Measurements from ENCODE around the gene IL17RD. TPM values are rescaled to one million over a fixed set of nuclear protein-coding genes. Genes with fewer than 3 reads are reported as not detected.

The IL17RD gene
- polyA plus RNA-seq, 1 of the 3 experiments (the other 2 are of a cell fraction) = 2.4 TPM

GRCh38 chr3:57179580-57180410, 14.6 kb upstream of the IL17RD start:
- Histone ChIP-seq H3K4me2 (no peak overlapping the region), H3K9me3 (no peaks in the 10 kb centered on the region), H3K36me3 (replicated peaks in 1 of 2; ENCODE audit: control insufficient read depth in 1 of 2, insufficient read depth in 2 of 2, low read length in 1 of 2) (no peaks in the 10 kb centered on the region), H3K9me2 (no peaks in the 10 kb centered on the region), H3K4me1 (ENCODE audit: control insufficient read depth in 1 of 2, insufficient read depth in 2 of 2, low read depth in 1 of 2, low read length in 1 of 2) (peaks cover 0 to 7% of the 10 kb centered on the region in 2 experiments; a peak in 2 of 4 replicates), H3K79me2 (ENCODE audit: insufficient read depth) (no peaks in the 10 kb centered on the region), H2AFZ (ENCODE audit: low read depth) (no peak overlapping the region), H3K27me3 (ENCODE audit: insufficient read depth) (no peaks in the 10 kb centered on the region), H3K9ac (no peak overlapping the region), H3K27ac (ENCODE audit: low read depth in 2 of 2, low read length in 1 of 2) (no peak overlapping the region), H3F3A (replicated peaks; ENCODE audit: insufficient read depth) (peaks cover 5% of the 10 kb centered on the region), H4K20me1 (ENCODE audit: insufficient read depth) (no peaks in the 10 kb centered on the region), H3K4me3 (ENCODE audit: low read depth in 2 of 2, low read length in 1 of 2) (no peak overlapping the region)
- CTCF ChIA-PET = interaction anchor here (0.8 to 2.9 kb wide), 12 partner anchors 10 to 673 kb away, joined by 3 to 32 read pairs (median 4); partner anchors contain the start of gene IL17RD
- DNase-seq = peak; percentile 47
- 77% methylated on average over 4 of the region's 5 CpGs for WGBS (ENCODE audit: low lambda C conversion rate)
- TF ChIP-seq CTCF (IDR thresholded peaks at IDR 0.05) (peak; percentile 50), MEF2A (IDR thresholded peaks at IDR 0.05; ENCODE audit: borderline replicate concordance, low read depth) (no peak), RAD21 (IDR thresholded peaks at IDR 0.05; ENCODE audit: low read length) (peak; percentile 72), EP300 (IDR thresholded peaks at IDR 0.05; ENCODE audit: borderline replicate concordance in 1 of 2, low read depth in 1 of 2, low read length in 1 of 2) (no peak), SMC3 (IDR thresholded peaks at IDR 0.05; ENCODE audit: low read depth, low read length) (0 out of 2 replicates have a peak, but pooled peaks have one; percentile 24)
- POLR2A ChIA-PET = no interaction called here

- Histone ChIP-seq H3K4me1 (ENCODE audit: control insufficient read depth in 1 of 2, insufficient read depth in 2 of 2, low read depth in 1 of 2, low read length in 1 of 2) (peaks cover 0 to 4% of the 10 kb centered on the region in 2 experiments; a peak in 1 of 4 replicates), H3K4me3 (ENCODE audit: low read depth in 2 of 2, low read length in 1 of 2) (no peak overlapping the region), H3K4me2 (no peak overlapping the region), H3K9me3 (no peaks in the 10 kb centered on the region), H3K27me3 (ENCODE audit: insufficient read depth) (no peaks in the 10 kb centered on the region), H3K36me3 (replicated peaks in 1 of 2; ENCODE audit: control insufficient read depth in 1 of 2, insufficient read depth in 2 of 2, low read length in 1 of 2) (no peaks in the 10 kb centered on the region), H3K9ac (no peak overlapping the region), H3F3A (replicated peaks; ENCODE audit: insufficient read depth) (no peaks in the 10 kb centered on the region), H4K20me1 (ENCODE audit: insufficient read depth) (no peaks in the 10 kb centered on the region), H3K9me2 (no peaks in the 10 kb centered on the region), H2AFZ (ENCODE audit: low read depth) (no peak overlapping the region), H3K27ac (ENCODE audit: low read depth in 2 of 2, low read length in 1 of 2) (no peak overlapping the region), H3K79me2 (ENCODE audit: insufficient read depth) (no peaks in the 10 kb centered on the region)
- DNase-seq = no peak
- TF ChIP-seq RFX5 (IDR thresholded peaks at IDR 0.05; ENCODE audit: low read length) (no peak), JUND (IDR thresholded peaks at IDR 0.05) (no peak), TAF1 (IDR thresholded peaks at IDR 0.05; ENCODE audit: borderline replicate concordance, low read depth, low read length) (no peak), RAD21 (IDR thresholded peaks at IDR 0.05; ENCODE audit: low read length) (no peak), RXRA (IDR thresholded peaks at IDR 0.05; ENCODE audit: borderline replicate concordance, low read depth) (no peak), CTCF (IDR thresholded peaks at IDR 0.05) (no peak), SIN3A (IDR thresholded peaks at IDR 0.05; ENCODE audit: borderline replicate concordance, low read depth, low read length) (no peak), TEAD4 (IDR thresholded peaks at IDR 0.05; ENCODE audit: borderline replicate concordance, insufficient read depth) (no peak)
- TF ChIP-seq, protein P1, sequence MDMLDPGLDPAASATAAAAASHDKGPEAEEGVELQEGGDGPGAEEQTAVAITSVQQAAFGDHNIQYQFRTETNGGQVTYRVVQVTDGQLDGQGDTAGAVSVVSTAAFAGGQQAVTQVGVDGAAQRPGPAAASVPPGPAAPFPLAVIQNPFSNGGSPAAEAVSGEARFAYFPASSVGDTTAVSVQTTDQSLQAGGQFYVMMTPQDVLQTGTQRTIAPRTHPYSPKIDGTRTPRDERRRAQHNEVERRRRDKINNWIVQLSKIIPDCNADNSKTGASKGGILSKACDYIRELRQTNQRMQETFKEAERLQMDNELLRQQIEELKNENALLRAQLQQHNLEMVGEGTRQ (IDR thresholded peaks at IDR 0.05; ENCODE audit: borderline replicate concordance, low read depth, low read length) = no peak
- POLR2A ChIA-PET = no interaction called here
- CTCF ChIA-PET = interaction anchor here (1.9 to 2.4 kb wide), 3 partner anchors 9 to 180 kb away, joined by 4 to 6 read pairs (median 5); no protein-coding TSS in a partner anchor
- 60% methylated on average over 1 of the region's 1 CpG for WGBS (ENCODE audit: low lambda C conversion rate)
Measured at GRCh38 chr3:57176045-57176444, 10.9 kb upstream of the IL17RD start.

Data from SK-N-SH (cell line).